HG03565 (cell line): ENCODE measurements around the gene FAM174C.

Experiments
- ATAC-seq: cut with Tn5 transposase; IDR thresholded peaks from one replicate; pipeline ENCODE4 v1.9.1; 2021; ENCODE audit warnings: mild to moderate bottlenecking, moderate library complexity; ENCODE audit not compliant: unreplicated experiment

Gene FAM174C

DNA sequence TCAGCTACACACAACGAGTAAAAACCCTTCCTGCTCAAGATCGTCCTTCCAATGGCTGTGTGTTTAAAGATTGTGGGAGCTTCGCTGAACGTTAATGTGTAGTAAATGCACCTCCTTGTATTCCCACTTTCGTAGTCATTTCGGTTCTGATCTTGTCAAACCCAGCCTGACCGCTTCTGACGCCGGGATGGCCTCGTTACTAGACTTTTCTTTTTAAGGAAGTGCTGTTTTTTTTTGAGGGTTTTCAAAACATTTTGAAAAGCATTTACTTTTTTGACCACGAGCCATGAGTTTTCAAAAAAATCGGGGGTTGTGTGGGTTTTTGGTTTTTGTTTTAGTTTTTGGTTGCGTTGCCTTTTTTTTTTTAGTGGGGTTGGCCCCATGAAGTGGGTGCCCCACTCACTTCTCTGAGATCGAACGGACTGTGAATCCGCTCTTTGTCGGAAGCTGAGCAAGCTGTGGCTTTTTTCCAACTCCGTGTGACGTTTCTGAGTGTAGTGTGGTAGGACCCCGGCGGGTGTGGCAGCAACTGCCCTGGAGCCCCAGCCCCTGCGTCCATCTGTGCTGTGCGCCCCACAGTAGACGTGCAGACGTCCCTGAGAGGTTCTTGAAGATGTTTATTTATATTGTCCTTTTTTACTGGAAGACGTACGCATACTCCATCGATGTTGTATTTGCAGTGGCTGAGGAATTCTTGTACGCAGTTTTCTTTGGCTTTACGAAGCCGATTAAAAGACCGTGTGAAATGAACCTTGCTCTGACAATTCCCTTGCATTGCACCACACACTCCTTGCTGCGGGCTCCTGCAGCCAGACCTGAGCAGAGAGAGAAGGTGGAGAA is 2.7 kb upstream of the FAM174C start:
- no peak for ATAC-seq

DNA sequence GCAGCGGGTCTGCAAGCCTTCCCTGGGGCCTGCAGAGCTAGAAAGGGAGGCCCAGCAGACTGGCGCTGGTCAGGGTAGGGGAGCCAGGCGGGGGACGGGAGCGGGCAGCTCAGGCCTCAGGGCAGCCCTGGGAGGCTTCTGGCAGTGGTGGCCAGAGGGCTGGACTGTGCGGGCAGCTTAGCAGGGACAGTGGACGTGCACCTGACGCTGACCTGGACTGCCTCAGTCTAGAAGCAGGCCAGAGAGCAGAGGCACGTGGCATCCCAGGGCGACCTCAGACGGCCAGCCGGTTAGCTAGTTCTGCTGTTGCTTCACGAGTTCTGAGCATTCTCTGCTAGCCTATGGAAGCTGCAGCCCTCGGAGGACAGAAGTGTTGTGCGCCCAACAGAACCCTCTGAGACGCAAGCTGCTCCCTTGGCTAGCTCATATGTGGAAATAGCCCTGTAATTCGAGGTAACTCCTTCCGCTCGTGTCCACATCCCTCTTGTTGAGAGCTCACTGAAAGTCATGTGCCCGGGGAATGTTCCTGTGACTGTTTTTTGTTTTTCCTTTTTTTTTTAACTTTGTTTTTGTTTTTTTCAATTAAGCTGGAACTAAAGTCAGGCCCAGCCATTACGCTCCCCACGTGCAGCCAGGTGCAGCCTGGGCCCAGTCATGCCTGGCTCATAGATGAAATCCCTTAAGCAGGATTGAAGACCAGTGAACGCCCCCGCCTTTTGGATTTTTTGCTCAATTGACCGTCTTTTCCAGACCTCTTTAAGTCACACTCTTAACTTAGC is 1.9 kb upstream of the FAM174C start:
- no peak for ATAC-seq

DNA sequence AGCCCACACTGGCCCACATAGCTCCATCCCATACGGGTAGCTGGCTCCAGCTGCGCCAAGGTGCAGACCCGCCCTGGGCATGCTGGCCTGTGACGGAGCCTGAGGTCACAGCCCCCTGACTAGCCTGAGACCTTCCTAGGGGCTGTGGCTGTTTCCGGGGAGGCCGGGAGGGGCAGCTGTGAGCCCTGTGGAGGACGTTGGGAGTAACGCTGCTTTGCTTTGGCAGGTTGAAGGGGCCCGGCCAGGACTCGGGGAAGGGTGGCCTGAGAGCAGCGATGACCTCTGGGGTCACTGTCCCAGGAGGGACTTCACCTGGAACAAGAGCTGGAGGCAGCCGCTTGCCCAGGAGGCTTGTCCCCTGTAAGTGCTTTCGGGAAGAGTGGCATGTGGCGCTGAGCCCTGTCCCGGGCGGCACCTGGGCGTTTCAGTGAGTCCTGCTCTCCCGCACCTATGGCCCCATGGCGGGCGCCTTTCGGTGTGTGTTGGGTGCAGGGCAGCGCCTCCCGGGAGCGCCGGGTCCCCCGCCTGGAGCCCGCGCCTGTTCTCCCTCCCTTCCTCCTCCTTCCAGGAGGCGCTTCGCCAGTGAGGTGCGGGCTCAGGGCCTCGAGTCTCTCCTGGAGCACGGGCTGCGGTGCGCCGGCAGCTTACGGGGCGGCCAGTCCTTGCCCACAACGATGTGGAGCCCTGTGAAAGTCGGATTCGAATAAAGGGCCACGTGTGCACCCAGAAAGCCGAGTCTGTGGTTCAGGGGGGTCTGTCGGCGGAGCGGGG is 1.1 kb upstream of the FAM174C start:
- ATAC-seq: no peak

GRCh38 chr19:1274852-1275259 is 474 bp upstream of the FAM174C start:
- no peak for ATAC-seq

- ATAC-seq: no peak
Measured at GRCh38 chr19:1275976-1276627, 772 bp downstream of the FAM174C start.

GRCh38 chr19:1276628-1277022 is 1.3 kb downstream of the FAM174C start:
- no peak for ATAC-seq

DNA sequence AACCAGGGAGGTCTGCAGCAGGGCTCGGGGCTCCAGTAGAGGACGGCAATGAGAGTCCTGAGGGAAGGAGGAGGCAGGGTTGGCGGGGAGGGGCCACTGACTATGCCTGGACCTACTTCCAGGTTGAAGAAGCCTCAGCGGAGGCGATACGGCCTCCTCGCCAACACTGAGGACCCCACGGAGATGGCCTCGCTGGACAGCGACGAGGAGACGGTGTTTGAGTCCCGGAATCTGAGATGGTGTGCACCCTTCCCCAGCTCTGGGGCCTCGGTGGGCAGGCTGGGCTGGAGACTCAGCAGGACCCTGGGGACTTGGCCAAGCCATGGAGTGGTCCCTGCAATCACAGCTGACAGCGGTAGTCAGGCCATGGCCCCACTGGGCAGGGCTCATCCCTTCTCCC is 1.7 kb downstream of the FAM174C start:
- ATAC-seq: no peak

DNA sequence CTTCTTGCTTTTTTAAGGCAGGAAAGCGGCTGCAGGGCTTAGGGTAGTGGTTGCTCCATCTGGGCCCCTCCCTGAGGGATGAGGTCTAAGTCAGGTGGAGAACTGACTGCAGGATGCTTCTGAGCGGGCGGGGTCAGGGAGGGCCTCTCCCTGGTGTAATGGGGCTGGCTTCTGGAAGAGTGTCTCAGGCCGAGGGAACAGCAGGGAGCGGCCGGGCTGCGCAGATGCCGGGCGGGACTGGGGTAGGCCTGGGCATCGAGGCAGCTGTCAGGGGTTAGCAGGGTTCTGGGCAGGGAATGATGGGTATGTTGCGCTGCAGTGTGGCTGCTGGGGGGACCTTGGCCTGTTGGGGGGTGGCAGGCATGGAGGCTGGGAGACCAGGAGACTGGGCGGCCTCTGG is 2.7 kb downstream of the FAM174C start:
- no peak for ATAC-seq

- no peak for ATAC-seq
Measured at GRCh38 chr19:1278713-1279660, 3.7 kb downstream of the FAM174C start.

- no peak for ATAC-seq
Measured at GRCh38 chr19:1279782-1280341, 4.5 kb downstream of the FAM174C start.

GRCh38 chr19:1280636-1281568 is 5.6 kb downstream of the FAM174C start:
- no peak for ATAC-seq

GRCh38 chr19:1281569-1282287 is 6.4 kb downstream of the FAM174C start:
- no peak for ATAC-seq

- no peak for ATAC-seq
Measured at GRCh38 chr19:1282588-1283206, 7.4 kb downstream of the FAM174C start.

- ATAC-seq: no peak
Measured at GRCh38 chr19:1283207-1283916, 8.0 kb downstream of the FAM174C start.

DNA sequence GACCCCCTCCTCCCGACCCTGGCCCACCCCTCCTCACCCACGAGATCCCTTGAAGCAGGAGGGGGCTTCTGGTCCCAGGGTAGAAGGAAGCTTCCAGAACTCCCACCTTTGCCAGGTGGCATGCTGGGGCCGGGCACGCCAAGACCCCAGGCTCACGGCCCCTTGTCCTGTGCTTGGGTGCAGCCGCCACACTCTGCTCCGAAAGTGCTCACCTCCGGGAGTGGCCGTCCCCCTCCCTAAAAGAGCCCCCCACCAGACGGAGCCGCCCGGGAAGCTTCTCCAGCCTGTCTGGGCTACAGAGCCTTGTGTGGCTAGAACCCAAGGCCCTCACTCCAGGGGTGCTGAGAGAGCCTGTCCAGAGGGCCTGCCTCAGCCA is 8.6 kb downstream of the FAM174C start:
- no peak for ATAC-seq

- ATAC-seq: no peak
Measured at GRCh38 chr19:1284293-1284978, 9.1 kb downstream of the FAM174C start.
